Neural cell (in vitro differentiated cells): ENCODE measurements around the gene KCNJ16. TPM values are rescaled to one million over a fixed set of nuclear protein-coding genes. Genes with fewer than 3 reads are reported as not detected.

Experiments used
- H2AFZ ChIP-seq: fragments of 200-600, 300-800 bp; sonication (generic), shearing (Covaris generic); 2 replicates; pipeline ENCODE4 v1.6.0; 2014; ENCODE audit warnings: low read depth, mild to moderate bottlenecking, antibody characterized with exemption, low read length, moderate library complexity
- H3F3A ChIP-seq: fragments of 200-600 bp; shearing (Covaris generic); 2 replicates; pipeline ENCODE4 v1.6.1; 2016; ENCODE audit warnings: mild to moderate bottlenecking, moderate library complexity, mixed read lengths, antibody characterized with exemption, low read length; ENCODE audit not compliant: insufficient read depth, poor library complexity, severe bottlenecking
- H3K27ac ChIP-seq: fragments of 200-600, 300-800 bp; sonication (generic), shearing (Covaris generic); 2 replicates; pipeline ENCODE4 v1.5.1; 2014; ENCODE audit warnings: mild to moderate bottlenecking, low read length, moderate library complexity
- H3K27me3 ChIP-seq: fragments of 300-800, 200-600 bp; sonication (generic), shearing (Covaris generic); 2 replicates; pipeline ENCODE4 v1.6.0; 2014; ENCODE audit warnings: mild to moderate bottlenecking, low read depth, low read length, moderate library complexity; ENCODE audit not compliant: insufficient read depth
- H3K36me3 ChIP-seq: fragments of 300-800, 200-600 bp; sonication (generic), shearing (Covaris generic); 2 replicates; pipeline ENCODE4 v1.5.1; 2014; ENCODE audit warnings: mild to moderate bottlenecking, antibody characterized with exemption, low read length, moderate library complexity; ENCODE audit not compliant: insufficient read depth
- H3K4me2 ChIP-seq: fragments of 300-800, 200-600 bp; sonication (generic), shearing (Covaris generic); 2 replicates; pipeline ENCODE4 v1.6.0; 2014; ENCODE audit warnings: mild to moderate bottlenecking, low read length
- H3K4me3 ChIP-seq: fragments of 300-800, 200-600 bp; sonication (generic), shearing (Covaris generic); 2 replicates; pipeline ENCODE4 v1.5.1; 2014; ENCODE audit warnings: mild to moderate bottlenecking, low read length, moderate library complexity
- H3K79me2 ChIP-seq: fragments of 200-600 bp; shearing (Covaris generic); replicated peaks from 2 replicates; pipeline ENCODE4 v1.6.0; 2014; ENCODE audit warnings: mild to moderate bottlenecking, low read length, moderate library complexity; ENCODE audit not compliant: insufficient read depth
- H3K9ac ChIP-seq: fragments of 300-800, 200-600 bp; sonication (generic), shearing (Covaris generic); 2 replicates; pipeline ENCODE4 v1.6.1; 2016; ENCODE audit warnings: mild to moderate bottlenecking, low read length, mixed read lengths
- H3K9me2 ChIP-seq: fragments of 200-600 bp; shearing (Covaris generic); 2 replicates; pipeline ENCODE4 v1.6.1; 2016; ENCODE audit warnings: mild to moderate bottlenecking, low read length, mixed read lengths; ENCODE audit not compliant: insufficient read depth
- H3K9me3 ChIP-seq: fragments of 200-600, 300-800 bp; sonication (generic), shearing (Covaris generic); 2 replicates; pipeline ENCODE4 v1.6.1; 2016; ENCODE audit warnings: mild to moderate bottlenecking, mixed run types, low read length, moderate library complexity, mixed read lengths
- H4K20me1 ChIP-seq: fragments of 200-600 bp; shearing (Covaris generic); 2 replicates; pipeline ENCODE4 v1.6.1; 2016; ENCODE audit warnings: mild to moderate bottlenecking, mixed run types; ENCODE audit not compliant: insufficient read depth
- EP300 ChIP-seq: fragments of 450-650 bp; conservative IDR thresholded peaks from 2 replicates; pipeline ENCODE4 v1.6.1; 2014; ENCODE audit warnings: antibody characterized with exemption, mild to moderate bottlenecking, moderate library complexity; ENCODE audit not compliant: poor library complexity, severe bottlenecking
- EZH2 ChIP-seq: fragments of 200-600, 300-800 bp; shearing (Covaris generic), sonication (generic); IDR thresholded peaks from 2 replicates; pipeline ENCODE4 v1.6.1; 2014; ENCODE audit warnings: antibody characterized with exemption, low read length, borderline replicate concordance, mild to moderate bottlenecking; ENCODE audit not compliant: insufficient read depth, poor library complexity, severe bottlenecking
- MXI1 ChIP-seq: fragments of 450-650 bp; conservative IDR thresholded peaks from 2 replicates; pipeline ENCODE4 v1.6.1; 2014; ENCODE audit warnings: antibody characterized with exemption, mild to moderate bottlenecking; ENCODE audit not compliant: poor library complexity, severe bottlenecking
- POLR2AphosphoS5 ChIP-seq: IDR thresholded peaks from 2 replicates; pipeline ENCODE4 v1.6.1; 2012
- RAD21 ChIP-seq: fragments of 450-650 bp; conservative IDR thresholded peaks from 2 replicates; pipeline ENCODE4 v1.6.1; 2014; ENCODE audit warnings: antibody characterized with exemption, mild to moderate bottlenecking, moderate library complexity
- SMC3 ChIP-seq: fragments of 450-650 bp; conservative IDR thresholded peaks from 2 replicates; pipeline ENCODE4 v1.6.1; 2014; ENCODE audit warnings: antibody characterized with exemption, mild to moderate bottlenecking, moderate library complexity; ENCODE audit not compliant: poor library complexity
- TAF1 ChIP-seq: IDR thresholded peaks from 2 replicates; pipeline ENCODE4 v1.6.1; 2012; ENCODE audit warnings: low read depth
- polyA plus RNA-seq: library from polyadenylated mRNA; depleted of rRNA; stranded (reverse); fragments of >200 nt; gene quantifications from 2 replicates; pipeline ENCODE4 v1.2.3, GENCODE V29; 2014
- TF ChIP-seq, protein P1 (sequence below): fragments of 450-650 bp; IDR thresholded peaks from 2 replicates; pipeline ENCODE4 v1.5.1; 2014; ENCODE audit warnings: antibody characterized with exemption, mild to moderate bottlenecking, moderate library complexity; ENCODE audit not compliant: poor library complexity, severe bottlenecking
- TF ChIP-seq, protein P2 (sequence below): IDR thresholded peaks from 2 replicates; pipeline ENCODE4 v1.6.1; 2012; ENCODE audit warnings: borderline replicate concordance

Gene KCNJ16
- polyA plus RNA-seq, 1 donor from 2014 or later, result 1.7 TPM

DNA sequence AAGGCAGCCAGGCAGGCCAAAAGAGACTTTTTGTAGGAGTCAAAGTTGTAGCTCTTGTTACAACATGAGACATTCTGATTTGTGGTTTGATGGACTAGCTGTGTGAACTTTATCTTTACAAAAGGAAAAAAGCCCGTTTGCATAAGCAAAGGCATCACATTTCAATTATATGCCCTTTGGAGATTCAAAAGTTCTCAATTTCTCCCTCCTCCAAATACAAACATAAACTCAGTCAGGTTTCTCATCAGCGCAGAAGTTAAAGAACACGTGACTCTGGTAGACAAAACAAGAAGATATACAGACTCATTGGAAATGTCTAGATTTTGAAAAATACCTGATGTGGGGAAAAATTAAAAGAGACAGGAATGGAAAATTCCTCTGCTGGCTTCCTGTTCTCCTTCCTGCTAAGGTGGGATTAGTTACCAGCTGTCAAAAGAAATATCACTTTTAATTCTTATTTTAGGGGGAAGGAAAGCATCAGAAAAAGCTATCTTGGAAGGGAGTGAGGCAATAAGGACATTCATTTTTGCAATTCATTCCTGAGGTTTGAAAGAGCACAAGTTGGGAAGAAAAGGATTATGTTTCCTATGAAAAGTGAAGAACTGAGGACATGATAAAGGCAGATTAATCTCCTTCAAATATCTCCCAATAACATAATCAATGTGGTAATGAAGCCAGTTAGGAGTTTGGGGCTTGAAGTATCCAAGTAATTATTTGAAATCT lies 4.6 kb upstream of the KCNJ16 start:
- Histone ChIP-seq H3F3A (no peaks in the 10 kb centered on the region), H3K79me2 (no peaks in the 10 kb centered on the region), H4K20me1 (no peaks in the 10 kb centered on the region), H3K27me3 (no peaks in the 10 kb centered on the region), H2AFZ (no peak overlapping the region), H3K27ac (no peak overlapping the region), H3K9me3 (no peaks in the 10 kb centered on the region), H3K4me3 (no peak overlapping the region), H3K9me2 (peaks cover 4% of the 10 kb centered on the region), H3K36me3 (no peaks in the 10 kb centered on the region), H3K4me2 (no peak overlapping the region), H3K9ac (no peak overlapping the region)
- TF ChIP-seq EZH2, result no peak
- no peak for TF ChIP-seq EP300
- TF ChIP-seq POLR2AphosphoS5, result no peak
- TF ChIP-seq, protein P1, sequence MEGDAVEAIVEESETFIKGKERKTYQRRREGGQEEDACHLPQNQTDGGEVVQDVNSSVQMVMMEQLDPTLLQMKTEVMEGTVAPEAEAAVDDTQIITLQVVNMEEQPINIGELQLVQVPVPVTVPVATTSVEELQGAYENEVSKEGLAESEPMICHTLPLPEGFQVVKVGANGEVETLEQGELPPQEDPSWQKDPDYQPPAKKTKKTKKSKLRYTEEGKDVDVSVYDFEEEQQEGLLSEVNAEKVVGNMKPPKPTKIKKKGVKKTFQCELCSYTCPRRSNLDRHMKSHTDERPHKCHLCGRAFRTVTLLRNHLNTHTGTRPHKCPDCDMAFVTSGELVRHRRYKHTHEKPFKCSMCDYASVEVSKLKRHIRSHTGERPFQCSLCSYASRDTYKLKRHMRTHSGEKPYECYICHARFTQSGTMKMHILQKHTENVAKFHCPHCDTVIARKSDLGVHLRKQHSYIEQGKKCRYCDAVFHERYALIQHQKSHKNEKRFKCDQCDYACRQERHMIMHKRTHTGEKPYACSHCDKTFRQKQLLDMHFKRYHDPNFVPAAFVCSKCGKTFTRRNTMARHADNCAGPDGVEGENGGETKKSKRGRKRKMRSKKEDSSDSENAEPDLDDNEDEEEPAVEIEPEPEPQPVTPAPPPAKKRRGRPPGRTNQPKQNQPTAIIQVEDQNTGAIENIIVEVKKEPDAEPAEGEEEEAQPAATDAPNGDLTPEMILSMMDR, result no peak
- no peak for TF ChIP-seq TAF1
- TF ChIP-seq RAD21, result no peak
- TF ChIP-seq, protein P2, sequence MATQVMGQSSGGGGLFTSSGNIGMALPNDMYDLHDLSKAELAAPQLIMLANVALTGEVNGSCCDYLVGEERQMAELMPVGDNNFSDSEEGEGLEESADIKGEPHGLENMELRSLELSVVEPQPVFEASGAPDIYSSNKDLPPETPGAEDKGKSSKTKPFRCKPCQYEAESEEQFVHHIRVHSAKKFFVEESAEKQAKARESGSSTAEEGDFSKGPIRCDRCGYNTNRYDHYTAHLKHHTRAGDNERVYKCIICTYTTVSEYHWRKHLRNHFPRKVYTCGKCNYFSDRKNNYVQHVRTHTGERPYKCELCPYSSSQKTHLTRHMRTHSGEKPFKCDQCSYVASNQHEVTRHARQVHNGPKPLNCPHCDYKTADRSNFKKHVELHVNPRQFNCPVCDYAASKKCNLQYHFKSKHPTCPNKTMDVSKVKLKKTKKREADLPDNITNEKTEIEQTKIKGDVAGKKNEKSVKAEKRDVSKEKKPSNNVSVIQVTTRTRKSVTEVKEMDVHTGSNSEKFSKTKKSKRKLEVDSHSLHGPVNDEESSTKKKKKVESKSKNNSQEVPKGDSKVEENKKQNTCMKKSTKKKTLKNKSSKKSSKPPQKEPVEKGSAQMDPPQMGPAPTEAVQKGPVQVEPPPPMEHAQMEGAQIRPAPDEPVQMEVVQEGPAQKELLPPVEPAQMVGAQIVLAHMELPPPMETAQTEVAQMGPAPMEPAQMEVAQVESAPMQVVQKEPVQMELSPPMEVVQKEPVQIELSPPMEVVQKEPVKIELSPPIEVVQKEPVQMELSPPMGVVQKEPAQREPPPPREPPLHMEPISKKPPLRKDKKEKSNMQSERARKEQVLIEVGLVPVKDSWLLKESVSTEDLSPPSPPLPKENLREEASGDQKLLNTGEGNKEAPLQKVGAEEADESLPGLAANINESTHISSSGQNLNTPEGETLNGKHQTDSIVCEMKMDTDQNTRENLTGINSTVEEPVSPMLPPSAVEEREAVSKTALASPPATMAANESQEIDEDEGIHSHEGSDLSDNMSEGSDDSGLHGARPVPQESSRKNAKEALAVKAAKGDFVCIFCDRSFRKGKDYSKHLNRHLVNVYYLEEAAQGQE, result no peak
- TF ChIP-seq MXI1, result no peak
- no peak for TF ChIP-seq SMC3

DNA sequence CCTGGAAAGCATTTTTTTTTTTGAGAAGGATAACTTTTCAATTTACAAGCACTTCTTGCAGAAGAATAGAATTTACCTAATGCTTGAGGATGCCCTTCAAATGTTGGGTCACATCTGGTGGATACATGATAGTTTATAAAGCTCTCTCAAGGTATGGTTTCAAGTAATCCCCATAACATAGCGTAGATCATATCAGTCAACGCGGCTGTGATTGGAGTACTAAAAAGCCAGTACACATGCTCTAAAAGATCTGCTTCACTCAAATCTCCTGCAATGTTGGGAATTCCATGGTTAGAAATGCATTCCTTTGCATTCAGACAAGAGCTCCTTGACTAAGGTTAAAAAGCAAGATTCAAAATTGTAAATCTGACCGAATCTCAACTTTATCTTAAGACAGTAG lies 3.9 kb upstream of the KCNJ16 start:
- Histone ChIP-seq H3K27ac (no peak overlapping the region), H2AFZ (no peak overlapping the region), H3K36me3 (no peaks in the 10 kb centered on the region), H3K27me3 (no peaks in the 10 kb centered on the region), H3K9me3 (no peaks in the 10 kb centered on the region), H3K9me2 (peaks cover 4% of the 10 kb centered on the region), H3K4me3 (no peak overlapping the region), H3K4me2 (no peak overlapping the region), H4K20me1 (no peaks in the 10 kb centered on the region), H3K9ac (no peak overlapping the region), H3F3A (no peaks in the 10 kb centered on the region), H3K79me2 (no peaks in the 10 kb centered on the region)
- TF ChIP-seq MXI1 (no peak), EZH2 (no peak), EP300 (no peak), POLR2AphosphoS5 (no peak), SMC3 (no peak), TAF1 (no peak), RAD21 (no peak)
- TF ChIP-seq, protein P1, result no peak
- TF ChIP-seq, protein P2, result no peak
